Progenitor cell of endocrine pancreas (in vitro differentiated cells): ENCODE data around the gene PPP1R16B. TPM values are rescaled to one million over a fixed set of nuclear protein-coding genes. Genes with fewer than 3 reads are reported as not detected.

Source experiments
- DNase-seq: peaks from one replicate; pipeline ENCODE4 v3.0.0; 2021; ENCODE audit warnings: low spot score; ENCODE audit not compliant: unreplicated experiment
- H3K27ac Mint-ChIP-seq: 2 replicates; pipeline ENCODE4 v1.8.0; 2021; ENCODE audit warnings: mild to moderate bottlenecking, moderate library complexity, mixed read lengths
- H3K27me3 Mint-ChIP-seq: 2 replicates; pipeline ENCODE4 v1.8.0; 2021; ENCODE audit warnings: mixed read lengths
- H3K36me3 Mint-ChIP-seq: 2 replicates; pipeline ENCODE4 v1.8.0; 2022; ENCODE audit warnings: mixed read lengths; ENCODE audit not compliant: insufficient read depth
- H3K4me1 Mint-ChIP-seq: 2 replicates; pipeline ENCODE4 v1.8.0; 2021; ENCODE audit warnings: low read depth, mixed read lengths
- H3K4me3 Mint-ChIP-seq: 2 replicates; pipeline ENCODE4 v1.8.0; 2021; ENCODE audit warnings: low read depth, mild to moderate bottlenecking, moderate library complexity, mixed read lengths
- H3K9me3 Mint-ChIP-seq: 2 replicates; pipeline ENCODE4 v1.8.0; 2021; ENCODE audit warnings: low read depth, mixed read lengths
- CTCF ChIP-seq: fragments of 200-600 bp; sonication (generic); IDR thresholded peaks from one replicate; pipeline ENCODE4 v1.5.0; 2021; ENCODE audit warnings: antibody characterized with exemption, mild to moderate bottlenecking; ENCODE audit not compliant: unreplicated experiment
- total RNA-seq: library from RNA; stranded (reverse); gene quantifications from 2 replicates; pipeline ENCODE4 v1.2.1, GENCODE V29; 2021

The PPP1R16B gene
- total RNA-seq, 1 donor from 2014 or later = not detected

DNA sequence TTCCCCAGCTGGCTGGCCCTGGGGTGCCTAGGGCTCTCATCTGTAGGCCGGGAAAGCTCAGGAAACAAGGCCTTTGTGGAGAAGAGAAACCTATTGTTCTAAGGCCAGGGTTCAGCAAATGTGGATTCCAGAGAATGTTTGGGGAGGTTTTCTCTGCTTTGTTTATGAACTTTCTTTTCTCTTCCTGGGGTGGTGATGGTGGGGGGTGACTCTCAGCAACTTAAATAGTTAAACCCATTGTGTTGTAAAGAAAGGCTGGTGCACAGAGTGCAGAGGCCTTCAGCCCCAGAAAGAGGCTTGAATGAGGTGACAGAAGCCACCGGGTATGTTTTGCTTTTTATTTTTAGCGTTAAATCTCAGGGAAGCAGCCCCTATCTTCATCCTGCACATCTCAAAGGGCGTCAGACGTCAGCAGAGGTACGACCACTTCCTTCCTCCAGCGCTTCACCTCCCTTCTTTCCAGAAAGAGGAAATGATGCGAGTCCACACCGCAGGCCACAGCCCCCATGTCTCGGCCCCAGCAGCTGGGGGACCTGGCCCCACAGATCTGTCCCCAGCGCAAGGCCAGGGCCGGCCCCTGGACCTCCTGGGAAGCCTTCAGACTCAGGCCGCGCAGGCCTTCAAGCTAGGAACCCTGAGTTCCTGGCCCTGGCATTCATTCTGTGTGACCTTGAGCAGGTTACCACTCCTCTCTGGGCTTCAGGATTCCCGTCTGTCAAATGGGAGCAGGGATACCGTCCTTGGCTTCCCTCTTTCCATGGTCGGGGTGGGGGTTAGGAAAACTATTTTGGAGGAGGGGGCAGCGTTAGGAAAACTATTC lies 605 bp upstream of the PPP1R16B start:
- Mint-ChIP-seq H3K27ac (no peak overlapping the region), H3K36me3 (no peaks in the 10 kb centered on the region), H3K27me3 (peaks cover 52% of the 10 kb centered on the region), H3K4me1 (no peaks in the 10 kb centered on the region), H3K4me3 (peak overlapping the region; percentile 56), H3K9me3 (no peaks in the 10 kb centered on the region)
- no peak for TF ChIP-seq CTCF
- no peak for DNase-seq

GRCh38 chr20:38805958-38806854 lies 709 bp downstream of the PPP1R16B start:
- no peak for TF ChIP-seq CTCF
- H3K27ac Mint-ChIP-seq = no peak overlapping the region
- peaks cover 62% of the 10 kb centered on the region for H3K27me3 Mint-ChIP-seq

GRCh38 chr20:38806855-38807655 lies 1.6 kb downstream of the PPP1R16B start:
- no peak for DNase-seq
- peak overlapping the region; percentile 44 for H3K4me3 Mint-ChIP-seq
- no peaks in the 10 kb centered on the region for H3K36me3 Mint-ChIP-seq
- H3K27ac Mint-ChIP-seq = no peak overlapping the region
- no peaks in the 10 kb centered on the region for H3K4me1 Mint-ChIP-seq
- no peak for TF ChIP-seq CTCF
- no peaks in the 10 kb centered on the region for H3K9me3 Mint-ChIP-seq
- H3K27me3 Mint-ChIP-seq = peaks cover 65% of the 10 kb centered on the region

More at GRCh38 chr20:38805958-38806854, 709 bp downstream of the PPP1R16B start:
- H3K4me3 Mint-ChIP-seq = peak overlapping the region; percentile 66
- H3K36me3 Mint-ChIP-seq = no peaks in the 10 kb centered on the region
- H3K4me1 Mint-ChIP-seq = no peaks in the 10 kb centered on the region
- H3K9me3 Mint-ChIP-seq = no peaks in the 10 kb centered on the region
- DNase-seq = peak; percentile 18

DNA sequence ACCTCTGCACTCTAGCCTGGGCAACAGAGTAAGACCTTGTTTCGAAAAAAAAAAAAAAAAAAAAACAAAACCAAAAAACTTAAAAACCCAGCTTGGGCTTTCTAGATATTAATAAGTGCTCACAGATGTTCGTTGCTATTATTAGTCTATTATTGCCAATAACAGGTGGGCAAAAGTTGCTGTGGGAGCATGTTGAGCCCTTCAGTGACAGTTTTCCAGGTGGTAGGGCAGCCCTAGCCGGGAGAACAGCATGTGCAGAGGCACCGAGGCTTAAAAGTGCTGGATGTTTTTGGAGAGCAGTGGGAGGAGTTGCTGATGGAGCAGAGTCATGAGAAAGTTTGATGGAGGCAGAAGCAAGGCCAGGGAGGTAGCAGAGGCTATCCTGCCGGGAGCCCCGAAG lies 4.4 kb downstream of the PPP1R16B start:
- Mint-ChIP-seq H3K36me3 (no peaks in the 10 kb centered on the region), H3K4me1 (no peaks in the 10 kb centered on the region), H3K4me3 (no peak overlapping the region), H3K9me3 (no peaks in the 10 kb centered on the region), H3K27me3 (peaks cover 52% of the 10 kb centered on the region), H3K27ac (no peak overlapping the region)
- no peak for DNase-seq
- no peak for TF ChIP-seq CTCF
